Measurements from ENCODE around the gene CAMTA2. TPM values are rescaled to one million over a fixed set of nuclear protein-coding genes. Genes with fewer than 3 reads are reported as not detected.
A peak's percentile ranks its signal among the peaks of the same experiment; 100 is the strongest.

The CAMTA2 gene
- total RNA-seq, 1 donor from 2014 or later = 43.1 TPM

DNA sequence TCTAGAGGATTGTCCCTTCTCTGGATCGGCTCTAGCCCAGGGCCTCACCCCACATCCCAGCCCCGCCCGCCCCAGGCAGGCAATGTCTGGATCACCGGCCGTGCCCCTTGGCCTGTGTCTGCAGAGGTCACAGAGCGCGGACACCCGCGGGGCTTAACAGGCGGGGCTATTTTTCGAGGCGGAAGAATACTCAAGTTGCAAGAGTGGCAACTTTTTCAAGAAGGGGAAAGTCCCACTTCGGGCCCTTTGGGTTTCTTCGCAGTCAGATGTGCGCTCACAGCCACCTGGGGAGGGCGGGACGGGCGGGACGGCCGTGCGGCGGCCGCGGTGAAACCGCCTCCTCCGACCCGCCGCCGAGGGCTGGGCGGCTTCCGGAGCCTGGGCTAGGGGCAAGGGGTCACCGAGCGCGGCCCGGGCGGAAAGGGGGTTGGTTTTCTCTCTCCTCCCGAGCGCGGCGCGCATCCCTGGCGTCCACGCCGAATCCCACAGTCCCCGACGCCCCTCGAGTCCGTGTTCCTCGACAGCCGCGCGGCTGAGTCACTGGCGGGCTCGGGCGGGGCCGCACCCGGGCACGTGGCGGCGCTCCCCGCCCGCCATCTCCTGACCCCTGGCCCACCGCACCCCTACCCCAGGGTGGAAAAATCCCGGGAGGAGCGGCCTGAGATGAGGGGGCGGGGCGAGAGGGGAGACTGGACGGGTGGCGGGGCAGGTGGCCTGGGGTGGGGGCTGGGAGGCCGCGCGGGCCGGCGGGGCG, 38.0 kb downstream of the CAMTA2 start:
- Histone ChIP-seq H4K20me1 (ENCODE audit: insufficient read depth, low read length) (peaks cover 39% of the 10 kb centered on the region), H3K36me3 (ENCODE audit: insufficient read depth, low read length) (peaks cover 17% of the 10 kb centered on the region), H3K9me3 (ENCODE audit: insufficient read depth, low read depth, low read length) (no peaks in the 10 kb centered on the region), H2AFZ (ENCODE audit: low read depth, low read length) (peak overlapping the region; percentile 57), H3K4me3 (ENCODE audit: insufficient read depth, low read depth, low read length) (peak overlapping the region; percentile 80), H3K4me2 (ENCODE audit: low read length) (peak overlapping the region; percentile 99), H3K79me2 (ENCODE audit: insufficient read depth, low read length) (peaks cover 39% of the 10 kb centered on the region), H3K27me3 (ENCODE audit: insufficient read depth, low read length) (no peaks in the 10 kb centered on the region), H3K9ac (ENCODE audit: low read length) (peak overlapping the region; percentile 93), H3K27ac (ENCODE audit: low read depth, low read length) (peak overlapping the region; percentile 90), H3K4me1 (ENCODE audit: insufficient read depth, low read length) (peaks cover 42% of the 10 kb centered on the region)
- no peaks in the 10 kb centered on the region for H3K27me3 Mint-ChIP-seq (ENCODE audit: low read depth, unreplicated experiment)
- H3K4me3 Mint-ChIP-seq (ENCODE audit: unreplicated experiment) = peak overlapping the region; percentile 77
- TF ChIP-seq EZH2 (IDR thresholded peaks at IDR 0.05; ENCODE audit: insufficient read depth, low read length) = no peak
- TF ChIP-seq, protein P1, sequence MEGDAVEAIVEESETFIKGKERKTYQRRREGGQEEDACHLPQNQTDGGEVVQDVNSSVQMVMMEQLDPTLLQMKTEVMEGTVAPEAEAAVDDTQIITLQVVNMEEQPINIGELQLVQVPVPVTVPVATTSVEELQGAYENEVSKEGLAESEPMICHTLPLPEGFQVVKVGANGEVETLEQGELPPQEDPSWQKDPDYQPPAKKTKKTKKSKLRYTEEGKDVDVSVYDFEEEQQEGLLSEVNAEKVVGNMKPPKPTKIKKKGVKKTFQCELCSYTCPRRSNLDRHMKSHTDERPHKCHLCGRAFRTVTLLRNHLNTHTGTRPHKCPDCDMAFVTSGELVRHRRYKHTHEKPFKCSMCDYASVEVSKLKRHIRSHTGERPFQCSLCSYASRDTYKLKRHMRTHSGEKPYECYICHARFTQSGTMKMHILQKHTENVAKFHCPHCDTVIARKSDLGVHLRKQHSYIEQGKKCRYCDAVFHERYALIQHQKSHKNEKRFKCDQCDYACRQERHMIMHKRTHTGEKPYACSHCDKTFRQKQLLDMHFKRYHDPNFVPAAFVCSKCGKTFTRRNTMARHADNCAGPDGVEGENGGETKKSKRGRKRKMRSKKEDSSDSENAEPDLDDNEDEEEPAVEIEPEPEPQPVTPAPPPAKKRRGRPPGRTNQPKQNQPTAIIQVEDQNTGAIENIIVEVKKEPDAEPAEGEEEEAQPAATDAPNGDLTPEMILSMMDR (IDR thresholded peaks at IDR 0.05; ENCODE audit: insufficient read depth, low read depth, low read length) = no peak
- H3K4me1 Mint-ChIP-seq (ENCODE audit: low read depth, unreplicated experiment) = peaks cover 41% of the 10 kb centered on the region
- peaks cover 20% of the 10 kb centered on the region for H3K36me3 Mint-ChIP-seq (ENCODE audit: low read depth, unreplicated experiment)
- no peaks in the 10 kb centered on the region for H3K9me3 Mint-ChIP-seq (ENCODE audit: unreplicated experiment)
- H3K27ac Mint-ChIP-seq (ENCODE audit: unreplicated experiment) = peak overlapping the region; percentile 88
- peak; percentile 59 for DNase-seq (ENCODE audit: low read depth)
- FAIRE-seq = no peak

DNA sequence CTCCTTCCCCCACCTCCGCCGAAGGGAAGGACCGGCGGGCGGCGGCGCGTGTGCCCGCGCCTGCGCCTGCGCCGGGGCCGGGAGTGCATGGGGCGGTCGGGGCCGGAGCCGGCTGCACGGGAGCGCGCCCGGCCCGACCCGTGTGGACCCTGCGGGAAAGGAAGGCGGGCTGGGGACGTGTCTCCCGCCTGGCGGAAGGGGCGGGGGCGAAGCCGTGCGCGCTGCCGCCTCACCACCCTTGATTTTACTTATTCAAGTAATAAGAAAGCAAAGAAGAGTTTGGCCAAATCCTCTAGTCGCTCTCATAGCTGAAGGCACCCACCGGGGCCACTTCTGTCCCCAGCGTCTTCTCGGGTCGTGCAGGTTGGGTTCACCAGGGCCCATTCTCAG, 38.5 kb downstream of the CAMTA2 start:
- no peaks in the 10 kb centered on the region for H3K27me3 ChIP-seq (ENCODE audit: insufficient read depth, low read length)
- peaks cover 22% of the 10 kb centered on the region for H3K36me3 ChIP-seq (ENCODE audit: insufficient read depth, low read length)
- no peaks in the 10 kb centered on the region for H3K27me3 Mint-ChIP-seq (ENCODE audit: low read depth, unreplicated experiment)
- peaks cover 22% of the 10 kb centered on the region for H3K36me3 Mint-ChIP-seq (ENCODE audit: low read depth, unreplicated experiment)
- H3K4me1 ChIP-seq (ENCODE audit: insufficient read depth, low read length) = peaks cover 45% of the 10 kb centered on the region
- FAIRE-seq (no peak), DNase-seq (ENCODE audit: low read depth) (peak; percentile 73)
- peaks cover 44% of the 10 kb centered on the region for H3K79me2 ChIP-seq (ENCODE audit: insufficient read depth, low read length)
- peaks cover 40% of the 10 kb centered on the region for H3K4me1 Mint-ChIP-seq (ENCODE audit: low read depth, unreplicated experiment)
- peak overlapping the region; percentile 99 for H3K4me2 ChIP-seq (ENCODE audit: low read length)
- TF ChIP-seq, protein P1 (IDR thresholded peaks at IDR 0.05; ENCODE audit: insufficient read depth, low read depth, low read length) = no peak
- TF ChIP-seq EZH2 (IDR thresholded peaks at IDR 0.05; ENCODE audit: insufficient read depth, low read length) = no peak
- peak overlapping the region; percentile 57 for H2AFZ ChIP-seq (ENCODE audit: low read depth, low read length)
- H3K27ac Mint-ChIP-seq (ENCODE audit: unreplicated experiment) = peak overlapping the region; percentile 97
- peak overlapping the region; percentile 93 for H3K4me3 Mint-ChIP-seq (ENCODE audit: unreplicated experiment)
- no peaks in the 10 kb centered on the region for H3K9me3 Mint-ChIP-seq (ENCODE audit: unreplicated experiment)
- H3K9me3 ChIP-seq (ENCODE audit: insufficient read depth, low read depth, low read length) = no peaks in the 10 kb centered on the region
- peak overlapping the region; percentile 90 for H3K27ac ChIP-seq (ENCODE audit: low read depth, low read length)
- peaks cover 45% of the 10 kb centered on the region for H4K20me1 ChIP-seq (ENCODE audit: insufficient read depth, low read length)
- peak overlapping the region; percentile 80 for H3K4me3 ChIP-seq (ENCODE audit: insufficient read depth, low read depth, low read length)
- H3K9ac ChIP-seq (ENCODE audit: low read length) = peak overlapping the region; percentile 93
